PC-9 (cell line): ENCODE measurements around the gene TIMP3. TPM values are rescaled to one million over a fixed set of nuclear protein-coding genes. Genes with fewer than 3 reads are reported as not detected.

Source experiments
- BruUV-seq: library from RNA; stranded (reverse); fragments of 400-500 nt; replicated peaks from 2 replicates; lab custom pipeline; 2021; lab: Mats Ljungman, UMichigan
- CTCF ChIA-PET: fragments of 300-600 bp; sonication (Branson Sonifier 250); formaldehyde crosslinking; loops from one replicate; lab custom pipeline; 2022; ENCODE audit warnings: antibody characterized with exemption; lab: Charles Lee
- POLR2A ChIA-PET: fragments of 300-600 bp; sonication (Branson Sonifier 250); formaldehyde crosslinking; loops from one replicate; lab custom pipeline; 2022; ENCODE audit warnings: antibody characterized with exemption; ENCODE audit not compliant: unreplicated experiment; lab: Charles Lee
- DNase-seq, 2 experiments: peaks; one replicate each; pipeline versions ENCODE4 v3.0.0 to v3.0.0-alpha.2; 2015 to 2022; ENCODE audit warnings: mixed read lengths in 1 of 2
- H2AFZ ChIP-seq: fragments of 200-600 bp; sonication (generic); 2 replicates; pipeline ENCODE4 v1.8.1; 2017; ENCODE audit warnings: antibody characterized with exemption
- H3F3A ChIP-seq: fragments of 200-600 bp; sonication (generic); 2 replicates; pipeline ENCODE4 v1.8.1; 2017; ENCODE audit warnings: antibody characterized with exemption, mild to moderate bottlenecking, low read depth; ENCODE audit not compliant: insufficient read depth
- H3K27ac ChIP-seq: fragments of 200-600 bp; sonication (generic); 2 replicates; pipeline ENCODE4 v1.6.1; 2016; ENCODE audit warnings: mixed run types
- H3K27me3 ChIP-seq: fragments of 200-600 bp; sonication (generic); 2 replicates; pipeline ENCODE4 v1.6.1; 2016; ENCODE audit warnings: low read depth, mixed run types; ENCODE audit not compliant: insufficient read depth
- H3K36me3 ChIP-seq: fragments of 200-600 bp; sonication (generic); 2 replicates; pipeline ENCODE4 v1.6.1; 2016; ENCODE audit warnings: low read depth, mixed run types
- H3K4me1 ChIP-seq: fragments of 200-600 bp; sonication (generic); replicated peaks from 2 replicates; pipeline ENCODE4 v1.6.1; 2016; ENCODE audit warnings: mixed run types; ENCODE audit not compliant: insufficient read depth
- H3K4me2 ChIP-seq: fragments of 200-600 bp; sonication (generic); 2 replicates; pipeline ENCODE4 v1.6.1; 2017; ENCODE audit warnings: mixed run types
- H3K4me3 ChIP-seq: fragments of 200-600 bp; sonication (generic); 2 replicates; pipeline ENCODE4 v1.6.1; 2016; ENCODE audit warnings: mixed run types
- H3K79me2 ChIP-seq: fragments of 200-600 bp; sonication (generic); 2 replicates; pipeline ENCODE4 v1.6.1; 2017; ENCODE audit warnings: low read depth, mixed run types
- H3K9me2 ChIP-seq: fragments of 200-600 bp; sonication (generic); 2 replicates; pipeline ENCODE4 v1.8.1; 2017; ENCODE audit warnings: mild to moderate bottlenecking; ENCODE audit not compliant: insufficient read depth
- H3K9me3 ChIP-seq: fragments of 200-600 bp; sonication (generic); 2 replicates; pipeline ENCODE4 v1.8.1; 2016; ENCODE audit warnings: low read depth; ENCODE audit not compliant: insufficient read depth
- H4K20me1 ChIP-seq: fragments of 200-600 bp; sonication (generic); 2 replicates; pipeline ENCODE4 v1.8.1; 2017; ENCODE audit not compliant: insufficient read depth
- CTCF ChIP-seq: fragments of 200-600 bp; sonication (generic); conservative IDR thresholded peaks from 2 replicates; pipeline ENCODE4 v1.6.1; 2017; ENCODE audit warnings: mixed run types, antibody characterized with exemption, mild to moderate bottlenecking, moderate library complexity
- EZH2 ChIP-seq: fragments of 200-600 bp; sonication (generic); IDR thresholded peaks from 2 replicates; pipeline ENCODE4 v1.8.0; 2017; ENCODE audit warnings: antibody characterized with exemption, low read depth
- intact Hi-C: fragments of 100-400 bp; cut with micrococcal nuclease; formaldehyde crosslinking; loops from one replicate; pipeline ENCODE4 v1.10.0; 2022; ENCODE audit not compliant: unreplicated experiment
- total RNA-seq: library from RNA; stranded (reverse); gene quantifications from 2 replicates; pipeline ENCODE4 v1.2.3, GENCODE V29; 2021

Gene TIMP3
- total RNA-seq, 1 experiment from 2014 or later = 79.8 TPM

- CTCF ChIA-PET = no interaction called here
- no peaks in the 10 kb centered on the region for H3K79me2 ChIP-seq
- no TSS peak for BruUV-seq
- H3F3A ChIP-seq = no peaks in the 10 kb centered on the region
- no peaks in the 10 kb centered on the region for H3K9me3 ChIP-seq
- no peaks in the 10 kb centered on the region for H3K36me3 ChIP-seq
- H3K4me1 ChIP-seq = no peaks in the 10 kb centered on the region
- intact Hi-C loops = no loop called here
- no peak overlapping the region for H3K27ac ChIP-seq
- no peaks in the 10 kb centered on the region for H4K20me1 ChIP-seq
- TF ChIP-seq EZH2 (no peak), CTCF (no peak)
- H3K9me2 ChIP-seq = no peaks in the 10 kb centered on the region
- no peak overlapping the region for H2AFZ ChIP-seq
- no peak overlapping the region for H3K4me3 ChIP-seq
- H3K4me2 ChIP-seq = no peak overlapping the region
- peaks cover 5% of the 10 kb centered on the region; the same call in 1 of the 2 replicates for H3K27me3 ChIP-seq
- POLR2A ChIA-PET = no interaction called here
- no peak for DNase-seq
Measured at GRCh38 chr22:32880893-32881596, 79.5 kb downstream of the TIMP3 start.

- POLR2A ChIA-PET = no interaction called here
- BruUV-seq = no TSS peak
- no peaks in the 10 kb centered on the region for H3K79me2 ChIP-seq
- H3K27me3 ChIP-seq = peaks cover 5% of the 10 kb centered on the region; the same call in 1 of the 2 replicates
- no peak overlapping the region for H3K27ac ChIP-seq
- H3K9me2 ChIP-seq = no peaks in the 10 kb centered on the region
- no peak for DNase-seq
- no peak overlapping the region for H3K4me2 ChIP-seq
- H2AFZ ChIP-seq = no peak overlapping the region
- intact Hi-C loops = no loop called here
- no peaks in the 10 kb centered on the region for H3K36me3 ChIP-seq
- CTCF ChIA-PET = no interaction called here
- no peaks in the 10 kb centered on the region for H4K20me1 ChIP-seq
- TF ChIP-seq CTCF = no peak
- no peak for TF ChIP-seq EZH2
- no peaks in the 10 kb centered on the region for H3K4me1 ChIP-seq
- no peak overlapping the region for H3K4me3 ChIP-seq
- H3F3A ChIP-seq = no peaks in the 10 kb centered on the region
- no peaks in the 10 kb centered on the region for H3K9me3 ChIP-seq
Measured at GRCh38 chr22:32882360-32882755, 80.9 kb downstream of the TIMP3 start.

DNA sequence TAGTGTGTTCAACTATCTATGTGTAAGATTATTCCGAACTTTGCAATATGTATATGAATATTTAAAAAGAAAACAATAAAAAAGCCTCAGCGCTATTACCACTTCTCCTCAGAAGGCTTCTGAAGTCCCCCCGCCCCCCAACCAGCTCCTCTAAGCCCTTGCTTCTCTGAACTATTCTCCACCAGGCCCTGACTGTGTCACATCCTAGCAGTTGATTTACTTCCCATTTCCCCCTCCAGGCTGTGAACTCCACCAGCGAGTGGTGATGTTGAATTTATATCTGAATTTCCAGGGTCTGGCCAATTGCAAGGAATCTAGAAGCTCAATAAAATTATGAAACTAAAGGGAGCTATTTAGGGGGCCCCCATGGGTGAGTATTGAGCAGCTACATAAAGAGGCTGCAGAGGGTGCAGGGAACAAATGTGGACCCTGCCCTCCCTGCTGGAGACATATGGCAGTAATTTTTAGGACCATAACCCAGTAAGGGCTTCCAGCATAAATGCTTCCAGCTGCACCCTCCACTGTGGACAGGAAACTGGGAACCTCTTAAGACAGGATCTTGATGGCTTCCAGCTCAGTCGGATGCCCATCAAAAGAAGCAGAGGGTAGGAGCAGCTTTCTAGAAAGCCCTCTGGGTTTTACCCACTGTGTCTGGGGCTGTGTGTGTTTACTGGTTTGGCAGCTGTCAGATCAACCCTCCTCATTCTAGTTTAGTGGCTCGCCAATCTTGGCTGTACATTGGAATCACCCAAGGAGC lies 81.4 kb downstream of the TIMP3 start:
- H3K27ac ChIP-seq = no peak overlapping the region
- no peak overlapping the region for H2AFZ ChIP-seq
- no peaks in the 10 kb centered on the region for H3K9me2 ChIP-seq
- no peaks in the 10 kb centered on the region for H3K36me3 ChIP-seq
- no peak overlapping the region for H3K4me3 ChIP-seq
- peaks cover under 1% of the 10 kb centered on the region; the same call in 1 of the 2 replicates for H3K27me3 ChIP-seq
- BruUV-seq = no TSS peak
- no peak for DNase-seq
- no peaks in the 10 kb centered on the region for H4K20me1 ChIP-seq
- no peak for TF ChIP-seq CTCF
- no peak for TF ChIP-seq EZH2
- CTCF ChIA-PET = no interaction called here
- H3K4me2 ChIP-seq = no peak overlapping the region
- intact Hi-C loops = no loop called here
- no peaks in the 10 kb centered on the region for H3K79me2 ChIP-seq
- no peaks in the 10 kb centered on the region for H3K4me1 ChIP-seq
- no peaks in the 10 kb centered on the region for H3K9me3 ChIP-seq
- POLR2A ChIA-PET = no interaction called here
- H3F3A ChIP-seq = no peaks in the 10 kb centered on the region
